HG03060 (cell line): Measurements from ENCODE around the gene GPC6.

Source experiments
- ATAC-seq: cut with Tn5 transposase; IDR thresholded peaks from one replicate; pipeline ENCODE4 v1.9.1; 2021; ENCODE audit warnings: low read depth, moderate number of reproducible peaks; ENCODE audit not compliant: unreplicated experiment

Gene GPC6

DNA sequence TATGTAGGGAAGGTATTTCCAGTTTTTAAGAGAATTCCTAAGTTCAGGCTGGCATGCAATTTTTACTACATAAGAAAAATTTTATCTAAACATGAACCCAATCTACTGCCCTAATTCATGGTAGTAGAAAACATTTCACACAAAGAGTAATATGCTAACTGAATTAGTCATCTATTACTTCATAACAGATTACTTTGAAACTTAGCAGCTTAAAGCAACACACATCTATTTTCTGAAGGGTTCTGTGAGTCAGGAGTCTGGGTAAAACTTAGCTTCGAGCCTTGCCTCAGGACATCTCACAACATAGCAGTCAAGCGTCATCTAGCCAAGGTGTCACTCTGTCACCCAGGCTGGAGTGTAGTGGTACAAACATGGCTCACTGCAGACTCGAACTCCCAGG is 715.4 kb downstream of the GPC6 start:
- ATAC-seq, result no peak

- no peak for ATAC-seq
Measured at GRCh38 chr13:93945621-93946020, 719.0 kb downstream of the GPC6 start.

DNA sequence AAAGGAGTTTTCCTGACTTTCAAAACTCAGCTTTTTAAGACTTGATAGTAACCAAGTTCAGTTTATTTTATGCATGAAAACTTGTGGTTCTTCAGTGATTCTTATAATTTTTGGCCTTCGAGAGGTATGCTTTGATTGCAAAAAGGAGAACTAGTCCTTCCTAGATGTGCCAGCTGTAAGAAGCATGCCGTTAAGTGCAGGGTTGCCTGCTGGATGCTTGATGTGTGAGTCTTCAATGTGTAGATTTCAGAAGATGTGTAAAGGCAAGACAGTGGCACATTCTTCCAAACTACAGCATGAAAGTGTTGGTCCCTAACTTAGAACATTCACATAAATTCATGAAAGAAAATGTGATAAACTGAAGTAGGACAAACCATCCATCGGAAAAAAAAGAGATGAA is 720.4 kb downstream of the GPC6 start:
- no peak for ATAC-seq

DNA sequence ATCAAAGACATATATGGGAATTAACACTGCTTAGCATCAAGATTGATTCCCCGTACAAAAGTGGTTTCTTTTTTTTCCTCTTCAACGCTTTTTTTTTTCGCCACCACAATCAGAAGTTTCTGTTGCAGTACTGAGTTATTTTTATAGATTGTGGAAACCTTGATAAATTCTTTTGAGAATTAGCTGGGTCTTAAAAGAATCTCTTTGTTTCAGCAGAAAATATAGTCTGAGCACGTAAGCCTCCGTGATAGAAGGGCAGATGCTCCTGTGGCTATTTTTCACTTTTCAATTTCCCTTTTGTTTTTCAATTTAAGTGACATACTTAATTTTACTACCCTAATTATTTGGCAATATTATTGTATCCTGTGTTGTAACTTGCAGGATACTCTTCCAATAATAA is 721.0 kb downstream of the GPC6 start:
- no peak for ATAC-seq

DNA sequence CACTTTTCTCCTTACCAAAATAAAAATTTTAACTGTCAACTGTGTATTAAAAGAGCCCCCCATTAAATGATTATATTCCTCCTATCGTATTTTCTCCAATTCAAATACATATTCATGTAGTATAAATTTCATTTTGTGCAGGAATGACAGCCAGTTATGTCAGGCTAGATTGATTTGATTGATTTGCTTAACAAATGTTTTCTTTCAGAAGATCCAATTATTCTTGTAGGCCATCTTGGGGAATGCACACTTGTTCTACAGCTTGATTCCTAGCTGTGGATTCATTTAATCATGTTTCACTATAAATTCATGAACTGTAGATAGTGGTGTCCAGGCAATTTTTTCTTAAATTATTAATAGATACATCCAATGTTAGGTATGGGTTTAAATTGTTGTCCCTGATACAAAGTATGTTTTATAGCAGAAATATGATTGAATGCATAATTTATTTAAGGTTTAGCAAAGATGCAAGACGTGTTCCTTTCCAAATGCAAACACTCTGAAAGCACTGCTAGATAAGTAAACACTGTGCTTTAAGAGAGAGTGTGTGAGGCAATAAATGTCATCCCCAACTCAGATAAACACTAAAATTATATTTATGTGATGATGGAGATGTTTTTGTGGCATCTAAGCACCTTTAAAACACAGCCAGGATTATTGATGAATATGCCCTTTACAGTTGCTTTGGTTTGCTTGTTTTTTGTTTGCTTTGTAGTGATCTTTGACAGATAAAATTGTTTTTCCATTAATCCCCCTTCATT is 721.7 kb downstream of the GPC6 start:
- no peak for ATAC-seq

- no peak for ATAC-seq
Measured at GRCh38 chr13:93951108-93951507, 724.5 kb downstream of the GPC6 start.

DNA sequence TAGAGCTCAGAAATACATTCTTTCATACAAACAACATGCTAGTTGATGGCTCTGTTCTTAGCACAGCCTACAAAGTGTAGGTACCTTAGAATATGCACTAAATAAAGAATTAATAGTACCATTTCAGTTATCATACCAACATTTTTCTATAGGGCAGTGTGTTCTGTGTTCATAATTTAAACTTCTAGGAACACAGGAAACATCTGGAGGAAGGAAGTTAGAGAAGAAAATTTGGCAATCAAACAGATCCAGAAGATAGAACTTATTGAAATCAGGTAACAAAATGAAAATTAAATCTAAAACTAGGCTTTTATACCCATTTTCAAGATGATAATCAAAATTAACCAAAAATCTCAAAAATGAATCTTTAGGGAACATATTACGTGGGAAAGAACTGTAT is 725.3 kb downstream of the GPC6 start:
- no peak for ATAC-seq

GRCh38 chr13:93953841-93954240 is 727.2 kb downstream of the GPC6 start:
- no peak for ATAC-seq

DNA sequence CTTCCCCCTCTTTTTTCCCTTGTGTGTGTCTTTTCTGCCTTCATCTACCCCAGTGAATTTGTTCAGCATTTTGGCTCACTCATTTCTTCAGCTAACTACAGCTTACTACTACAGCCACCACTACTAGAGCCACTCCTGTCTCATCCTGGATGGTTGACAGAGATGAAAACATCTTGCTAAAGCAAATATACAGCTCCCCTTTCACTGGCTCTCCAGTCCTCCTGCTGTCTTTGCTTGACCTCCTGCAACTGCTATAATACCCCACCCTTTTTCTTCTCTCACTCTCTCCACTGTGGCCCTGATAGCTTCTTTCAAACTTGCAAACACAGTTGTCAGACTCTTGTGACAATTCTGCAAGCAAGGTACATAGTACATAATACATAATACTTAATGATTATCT is 729.3 kb downstream of the GPC6 start:
- ATAC-seq, result no peak

GRCh38 chr13:93956426-93956825 is 729.8 kb downstream of the GPC6 start:
- ATAC-seq, result no peak

- ATAC-seq, result no peak
Measured at GRCh38 chr13:93957371-93957770, 730.8 kb downstream of the GPC6 start.

- no peak for ATAC-seq
Measured at GRCh38 chr13:93959796-93960533, 733.4 kb downstream of the GPC6 start.

DNA sequence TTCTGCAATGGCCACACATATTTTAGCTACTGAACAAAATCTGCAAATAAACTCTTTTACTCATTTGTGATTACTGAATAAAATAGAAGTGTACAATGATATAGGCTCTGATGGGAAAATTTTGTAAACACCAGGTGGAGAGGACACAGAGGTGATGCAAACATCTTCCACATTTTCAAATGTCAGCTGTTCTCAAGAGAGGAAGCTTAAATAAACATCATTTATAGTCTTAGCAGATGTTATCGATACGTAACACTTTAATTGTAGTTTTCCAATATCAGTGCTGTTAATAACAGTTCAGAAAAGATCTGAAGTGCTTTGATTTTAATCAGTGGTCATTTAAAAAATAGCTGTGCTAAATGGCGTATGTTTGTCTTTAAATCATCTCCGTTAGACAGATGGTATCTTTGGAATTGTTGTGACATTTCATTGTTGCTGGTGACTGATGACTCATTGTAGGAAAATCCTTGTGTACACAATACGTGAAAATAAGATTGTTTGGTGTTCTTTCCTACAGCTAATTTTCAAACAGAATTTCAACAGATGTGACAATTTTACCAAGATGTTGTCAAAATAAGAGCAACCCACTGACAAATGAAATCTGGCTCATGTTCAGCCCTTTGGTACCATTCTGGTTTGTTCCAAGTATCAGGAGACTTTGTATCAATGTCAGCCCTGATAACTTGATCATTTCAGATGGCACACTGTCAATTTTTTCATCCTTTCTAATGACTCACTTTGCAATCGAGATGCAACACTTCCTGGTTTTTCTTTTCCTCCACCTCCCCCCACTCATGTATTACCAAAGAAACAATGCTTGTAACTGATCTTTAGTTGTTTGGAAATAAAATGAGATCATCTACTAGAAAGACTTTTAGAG is 736.9 kb downstream of the GPC6 start:
- no peak for ATAC-seq

GRCh38 chr13:93964146-93964512 is 737.5 kb downstream of the GPC6 start:
- no peak for ATAC-seq

DNA sequence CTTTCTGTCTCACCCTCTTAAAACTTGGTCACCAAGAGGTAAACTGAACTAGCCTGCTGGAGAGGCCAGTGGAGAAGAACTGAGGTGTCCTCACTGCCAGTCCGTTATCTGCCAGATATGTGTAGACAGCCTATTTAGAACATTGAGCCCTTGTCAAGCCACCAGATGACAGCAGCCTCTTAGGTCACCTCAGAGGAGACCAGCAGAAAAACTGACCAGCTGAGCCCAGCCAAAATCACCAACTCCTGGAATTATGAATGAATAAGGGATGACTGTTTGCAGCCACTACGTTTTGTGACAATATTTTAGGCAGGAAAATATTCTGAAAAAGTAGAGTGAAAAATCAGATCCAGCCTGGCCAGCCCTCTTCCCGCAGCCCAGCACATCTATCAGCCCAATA is 739.0 kb downstream of the GPC6 start:
- ATAC-seq, result no peak

- ATAC-seq, result no peak
Measured at GRCh38 chr13:93966267-93966936, 739.8 kb downstream of the GPC6 start.

GRCh38 chr13:93967286-93967685 is 740.7 kb downstream of the GPC6 start:
- ATAC-seq, result no peak

- ATAC-seq, result no peak
Measured at GRCh38 chr13:93975242-93975641, 748.6 kb downstream of the GPC6 start.

DNA sequence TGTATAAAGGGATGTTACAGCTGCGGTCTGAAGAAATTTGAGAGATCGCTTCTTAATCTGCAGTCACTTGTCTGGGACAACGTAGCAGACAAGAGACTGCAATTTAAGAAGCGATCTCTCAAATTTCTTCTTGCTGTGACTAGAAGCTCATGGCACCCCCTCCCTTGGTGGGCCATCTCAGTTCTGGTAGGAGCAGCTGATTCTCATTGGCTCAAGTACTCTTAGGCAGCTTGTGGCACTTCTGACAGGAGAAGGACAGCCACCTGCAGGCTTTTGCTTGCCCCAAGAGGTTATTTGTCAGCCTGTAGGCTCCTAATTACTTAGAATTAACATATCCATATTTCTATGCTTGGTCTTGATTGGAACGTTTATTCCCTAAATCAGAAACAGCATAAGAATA is 749.9 kb downstream of the GPC6 start:
- no peak for ATAC-seq

- ATAC-seq, result no peak
Measured at GRCh38 chr13:93977986-93978385, 751.4 kb downstream of the GPC6 start.
